Thoracic aorta (tissue), 2 donors: ENCODE measurements around the gene VASN. TPM values are rescaled to one million over a fixed set of nuclear protein-coding genes. Genes with fewer than 3 reads are reported as not detected.
A peak's percentile ranks its signal among the peaks of the same experiment; 100 is the strongest.

Experiments
- ATAC-seq: fragments of 150-250 bp; one replicate; pipeline ENCODE4 v1.8.0; 2017; ENCODE audit warnings: low read depth; ENCODE audit not compliant: insufficient number of reproducible peaks, low FRiP score
- DNase-seq: peaks from one replicate; pipeline ENCODE4 v3.0.0-alpha.2; 2020; ENCODE audit warnings: low spot score
- H3K27ac ChIP-seq, 2 donors: fragments of 200-600 bp; sonication (generic); 1 replicate in 1 of 2; 2 replicates in 1 of 2; pipeline ENCODE4 v1.5.1; 2016; ENCODE audit warnings: mild to moderate bottlenecking in 2 of 2, moderate library complexity in 2 of 2
- H3K27me3 ChIP-seq: fragments of 200-600 bp; sonication (generic); replicated peaks from 2 replicates; pipeline ENCODE4 v1.6.0; 2016; ENCODE audit warnings: mild to moderate bottlenecking; ENCODE audit not compliant: insufficient read depth
- H3K36me3 ChIP-seq: fragments of 200-600 bp; sonication (generic); one replicate; pipeline ENCODE4 v1.5.1; 2016
- H3K4me1 ChIP-seq, 2 donors: fragments of 200-600 bp; sonication (generic); 1 replicate in 1 of 2; 2 replicates in 1 of 2; pipeline versions ENCODE4 v1.5.1 to v1.6.0; 2016; ENCODE audit warnings: low read depth in 2 of 2, mild to moderate bottlenecking in 1 of 2; ENCODE audit not compliant: control insufficient read depth in 1 of 2
- H3K4me3 ChIP-seq: fragments of 200-600 bp; sonication (generic); 2 replicates; pipeline ENCODE4 v1.5.1; 2016; ENCODE audit warnings: mild to moderate bottlenecking
- H3K9me3 ChIP-seq: fragments of 200-600 bp; sonication (generic); 2 replicates; pipeline ENCODE4 v1.5.1; 2016
- CTCF ChIP-seq: fragments of 200-600 bp; sonication (generic); IDR thresholded peaks from one replicate; pipeline ENCODE4 v1.5.1; 2019; ENCODE audit warnings: antibody characterized with exemption
- total RNA-seq, 2 donors: library from RNA; depleted of rRNA; stranded (reverse); fragments of >200 nt; gene quantifications; one replicate each; pipeline versions ENCODE4 v1.1.0 to v1.2.3, GENCODE V29; 2016

The VASN gene
- 100 to 1,000 TPM; 197 to 217 TPM for total RNA-seq

GRCh38 chr16:4371357-4372000 is at the start of gene VASN:
Gene VASN, plus strand, starts transcription at chr16:4371848. Its CDS starts 9,030 bp downstream, at chr16:4380878.
- H3K36me3 ChIP-seq: no peaks in the 10 kb centered on the region
- no peaks in the 10 kb centered on the region for H3K9me3 ChIP-seq
- H3K27me3 ChIP-seq: no peaks in the 10 kb centered on the region
- peak within 1 kb of the TSS; percentile 85 for H3K4me3 ChIP-seq
- ATAC-seq (peak; percentile 31), DNase-seq (no peak)
- H3K4me1 ChIP-seq: peaks cover 38 to 62% of the 10 kb centered on the region in 2 donors
- TF ChIP-seq CTCF: no peak
- peak within 1 kb of the TSS; percentile 99 for H3K27ac ChIP-seq

- no peaks in the 10 kb centered on the region for H3K36me3 ChIP-seq
- TF ChIP-seq CTCF: no peak
- peak overlapping the region; percentile 54 for H3K4me3 ChIP-seq
- peaks cover 67 to 100% of the 10 kb centered on the region in 2 donors for H3K4me1 ChIP-seq
- ATAC-seq: no peak
- H3K9me3 ChIP-seq: no peaks in the 10 kb centered on the region
- H3K27ac ChIP-seq: peak overlapping the region; percentile 93 to 94
- no peaks in the 10 kb centered on the region for H3K27me3 ChIP-seq
- no peak for DNase-seq
Measured at GRCh38 chr16:4322121-4323052, 49.3 kb upstream of the VASN start.

- no peak for ATAC-seq
- H3K27ac ChIP-seq: peak overlapping the region; percentile 93 to 94
- no peaks in the 10 kb centered on the region for H3K36me3 ChIP-seq
- TF ChIP-seq CTCF: no peak
- H3K4me1 ChIP-seq: peaks cover 64 to 99% of the 10 kb centered on the region in 2 donors
- peak overlapping the region; percentile 54 for H3K4me3 ChIP-seq
- no peaks in the 10 kb centered on the region for H3K9me3 ChIP-seq
- H3K27me3 ChIP-seq: no peaks in the 10 kb centered on the region
- no peak for DNase-seq
Measured at GRCh38 chr16:4323071-4323844, 48.4 kb upstream of the VASN start.

- no peak for ATAC-seq
- peaks cover 64 to 99% of the 10 kb centered on the region in 2 donors for H3K4me1 ChIP-seq
Measured at GRCh38 chr16:4323845-4324488, 47.7 kb upstream of the VASN start.

More at GRCh38 chr16:4323845-4324488, 47.7 kb upstream of the VASN start:
- no peaks in the 10 kb centered on the region for H3K36me3 ChIP-seq
- peak overlapping the region; percentile 54 for H3K4me3 ChIP-seq
- no peak for TF ChIP-seq CTCF
- H3K27ac ChIP-seq: peak overlapping the region; percentile 93 to 94
- DNase-seq: no peak
- no peaks in the 10 kb centered on the region for H3K27me3 ChIP-seq
- no peaks in the 10 kb centered on the region for H3K9me3 ChIP-seq
